Fibroblast of skin of right quadriceps (primary cell): ENCODE measurements around the gene CBFA2T2.
A peak's percentile ranks its signal among the peaks of the same experiment; 100 is the strongest.

ENCODE experiments used
- DNase-seq: peaks from one replicate; pipeline ENCODE4 v3.0.0-alpha.2; 2013

The CBFA2T2 gene

DNA sequence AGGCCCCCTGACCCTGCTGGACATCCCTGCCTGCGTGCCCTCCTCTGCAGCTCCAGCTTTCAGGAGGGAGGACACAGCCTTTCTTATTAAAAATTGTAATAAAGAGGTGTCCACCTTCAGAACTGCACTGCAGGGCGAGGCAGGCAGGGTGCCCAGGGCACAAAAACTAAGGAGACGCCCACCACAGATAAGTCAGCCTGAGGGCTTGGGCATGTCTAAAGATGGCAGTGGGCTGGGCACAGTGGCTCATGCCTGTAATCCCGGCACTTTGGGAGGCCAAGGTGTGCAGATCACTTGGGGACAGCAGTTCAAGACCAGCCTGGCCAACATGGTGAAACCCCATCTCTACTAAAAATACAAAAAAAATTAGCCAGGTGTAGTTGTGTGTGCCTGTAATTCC, 165.3 kb downstream of the CBFA2T2 start:
- no peak for DNase-seq

GRCh38 chr20:33656010-33656782, 166.3 kb downstream of the CBFA2T2 start:
- DNase-seq: no peak

- no peak for DNase-seq
Observed at GRCh38 chr20:33656783-33657703, 167.1 kb downstream of the CBFA2T2 start.

- no peak for DNase-seq
Observed at GRCh38 chr20:33657704-33658095, 167.8 kb downstream of the CBFA2T2 start.

DNA sequence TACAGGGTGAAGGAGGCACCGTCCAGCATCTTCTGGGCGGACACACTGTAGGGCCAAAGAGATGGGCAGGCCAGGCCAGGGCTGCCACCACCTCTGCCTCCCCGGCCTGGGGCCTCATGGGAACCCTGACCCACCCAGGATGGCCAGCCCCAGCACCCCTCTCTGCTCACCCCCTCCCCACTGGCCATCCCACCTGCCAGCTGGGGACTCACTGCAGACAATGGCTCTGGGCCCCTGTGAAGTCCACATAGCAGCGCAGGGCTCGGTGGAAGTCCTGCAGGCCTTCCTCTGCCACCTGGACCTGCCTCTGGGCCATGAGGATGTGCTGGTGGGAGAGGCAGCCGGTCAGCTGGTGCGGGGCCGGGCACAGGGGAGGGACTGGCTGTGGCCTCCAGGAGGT, 168.6 kb downstream of the CBFA2T2 start:
- DNase-seq: no peak

DNA sequence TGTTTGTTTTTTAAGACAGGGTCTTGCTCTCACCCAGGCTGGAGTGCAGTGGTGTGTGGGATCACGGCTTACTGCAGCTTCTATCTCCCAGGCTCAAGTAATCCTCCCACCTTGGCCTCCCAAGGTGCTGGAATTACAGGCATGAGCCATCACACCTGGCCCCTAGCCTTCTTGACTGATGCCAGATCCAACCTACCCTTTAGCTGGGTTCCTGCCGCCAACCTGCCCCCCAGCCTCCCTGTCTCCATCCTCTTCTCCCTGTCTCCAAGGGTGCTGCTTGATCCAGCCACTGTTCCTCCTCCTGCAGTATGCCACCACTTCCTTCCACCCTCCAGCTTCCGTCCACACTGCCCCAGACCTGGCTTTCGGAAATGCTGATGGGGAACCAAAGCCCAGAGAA, 169.0 kb downstream of the CBFA2T2 start:
- DNase-seq: no peak

DNA sequence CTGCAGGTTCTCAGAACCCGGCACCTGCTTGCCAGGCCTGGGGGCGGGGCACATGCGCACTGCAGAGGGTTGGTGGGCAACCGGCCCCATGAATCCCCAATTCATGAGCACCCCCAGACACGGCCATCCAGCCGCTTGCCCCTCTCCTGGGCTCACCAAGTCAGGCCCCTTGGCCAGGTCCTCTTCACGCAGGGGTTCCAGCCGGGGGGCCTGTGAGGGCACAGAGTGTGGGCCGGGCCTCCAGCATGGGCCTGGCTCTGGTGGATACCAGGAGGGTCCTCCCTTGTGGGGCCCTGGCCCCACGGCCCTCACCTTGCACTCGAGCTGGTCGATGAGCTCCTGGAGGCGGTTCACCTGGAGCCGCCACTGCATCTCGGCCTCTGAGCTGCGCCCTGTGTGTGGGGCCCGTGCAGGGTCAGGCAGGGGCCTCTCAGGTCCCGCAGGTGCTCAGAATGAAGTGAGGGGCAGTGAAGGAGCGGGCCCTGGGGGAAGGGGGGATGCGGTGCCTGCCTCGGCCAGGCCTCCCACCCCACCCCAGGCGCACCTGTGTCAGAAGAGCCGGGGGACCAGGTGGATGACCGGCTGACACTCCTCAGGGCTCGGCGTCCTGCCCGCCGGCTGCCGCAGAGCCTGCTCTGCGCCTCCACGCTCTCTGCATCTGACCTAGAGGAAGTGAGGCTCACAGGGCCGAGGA, 169.6 kb downstream of the CBFA2T2 start:
- no peak for DNase-seq

DNA sequence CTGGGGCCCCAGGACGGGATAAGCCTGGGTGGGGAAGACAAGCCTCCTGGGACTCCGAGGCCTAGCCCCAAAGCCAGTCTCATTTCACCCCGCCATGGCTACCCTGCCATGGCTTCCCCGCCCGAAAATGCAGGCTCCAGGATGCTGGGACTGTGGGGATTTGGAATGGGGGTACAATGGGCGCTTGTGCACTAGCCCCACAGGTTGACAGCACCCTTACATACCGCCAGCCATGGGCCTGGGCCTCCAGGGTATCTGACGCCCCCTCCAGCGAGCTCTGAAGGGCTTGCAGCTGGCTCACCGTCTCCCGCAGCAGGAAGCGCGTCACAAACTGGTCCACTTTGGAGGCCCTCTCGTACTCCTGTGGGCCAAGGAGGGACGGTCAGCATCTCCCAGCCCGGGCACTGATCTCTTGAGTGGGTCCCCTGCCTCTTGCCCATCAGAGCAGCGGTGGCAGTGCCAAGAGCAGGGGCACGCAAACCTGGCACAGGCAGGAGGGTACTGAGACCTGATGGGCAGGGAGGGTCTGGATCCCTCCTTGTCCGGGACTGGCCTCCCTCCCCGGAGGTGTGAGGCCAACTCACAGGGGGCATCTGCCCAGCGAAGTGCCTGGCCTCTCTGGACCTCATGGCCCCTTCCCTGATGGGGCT, 170.3 kb downstream of the CBFA2T2 start:
- no peak for DNase-seq

DNA sequence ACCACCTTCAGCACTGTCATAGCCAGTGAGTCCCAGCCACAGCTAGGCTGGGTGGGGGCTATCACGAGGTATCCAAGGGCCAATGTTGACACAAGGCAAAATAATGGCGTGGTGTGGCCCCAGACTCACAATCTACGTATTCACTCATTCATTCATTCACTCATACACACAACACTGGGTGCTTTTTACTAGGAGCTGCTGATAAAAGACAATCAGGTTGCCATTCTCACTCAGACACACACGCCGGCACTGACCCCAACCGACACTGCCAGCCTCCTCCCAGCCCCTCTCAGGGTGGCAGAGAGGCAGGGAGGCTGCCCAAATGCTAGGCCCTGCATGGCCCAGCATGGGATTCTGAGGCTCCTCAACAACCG, 170.8 kb downstream of the CBFA2T2 start:
- no peak for DNase-seq

DNA sequence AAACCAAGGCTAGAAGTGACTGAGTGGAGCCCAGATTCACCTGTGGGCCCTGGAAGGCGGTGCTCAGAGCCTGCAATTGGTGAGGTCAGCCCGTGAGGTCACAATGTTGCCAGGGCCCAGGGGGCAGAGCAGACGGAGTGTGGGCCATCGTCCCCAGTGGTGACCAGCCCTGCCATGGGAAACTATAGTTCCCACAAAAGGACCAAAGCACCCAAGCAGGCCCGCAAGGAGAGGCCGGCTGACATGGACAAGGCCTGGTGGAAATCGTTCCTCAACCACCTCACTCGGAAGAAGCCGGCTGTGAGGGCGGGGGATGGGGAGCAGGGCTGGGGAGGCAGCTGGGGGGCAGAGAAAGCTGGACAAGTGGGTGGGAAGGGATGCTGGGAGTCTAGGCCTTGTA, 172.3 kb downstream of the CBFA2T2 start, which contains the start of gene C20orf144:
TSS of gene C20orf144 (plus strand) at position 156 of the 400 bp plus-strand sequence. CDS start at position 175, 19 bp downstream.
- no peak for DNase-seq

GRCh38 chr20:33663161-33664084, 173.5 kb downstream of the CBFA2T2 start:
- peak; percentile 73 for DNase-seq

GRCh38 chr20:33664085-33664761, 174.3 kb downstream of the CBFA2T2 start:
- DNase-seq: no peak

DNA sequence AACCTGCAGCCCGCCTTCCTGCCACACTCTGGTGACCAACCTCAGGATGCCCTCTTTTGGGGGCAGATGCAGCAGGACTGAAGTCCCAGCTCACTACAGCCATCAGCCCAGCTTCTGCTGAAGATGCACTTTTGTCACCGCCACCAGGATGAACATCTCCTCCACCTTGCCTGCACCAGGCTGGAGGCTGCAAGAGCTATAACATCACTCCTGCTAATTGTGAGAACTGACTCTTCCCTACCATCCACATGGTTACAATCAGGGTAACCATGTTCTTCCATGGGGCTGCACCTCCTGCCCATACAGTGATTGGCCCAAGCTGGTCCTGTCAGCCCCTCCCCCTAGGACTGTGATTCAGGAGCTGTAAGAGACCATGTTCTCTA, 174.9 kb downstream of the CBFA2T2 start:
- no peak for DNase-seq

- DNase-seq: peak; percentile 95
Observed at GRCh38 chr20:33666293-33667244, 176.7 kb downstream of the CBFA2T2 start, which contains the start of gene ACTL10. TSS of gene ACTL10 (plus strand) at chr20:33666943. CDS start at chr20:33667498, 555 bp downstream.

DNA sequence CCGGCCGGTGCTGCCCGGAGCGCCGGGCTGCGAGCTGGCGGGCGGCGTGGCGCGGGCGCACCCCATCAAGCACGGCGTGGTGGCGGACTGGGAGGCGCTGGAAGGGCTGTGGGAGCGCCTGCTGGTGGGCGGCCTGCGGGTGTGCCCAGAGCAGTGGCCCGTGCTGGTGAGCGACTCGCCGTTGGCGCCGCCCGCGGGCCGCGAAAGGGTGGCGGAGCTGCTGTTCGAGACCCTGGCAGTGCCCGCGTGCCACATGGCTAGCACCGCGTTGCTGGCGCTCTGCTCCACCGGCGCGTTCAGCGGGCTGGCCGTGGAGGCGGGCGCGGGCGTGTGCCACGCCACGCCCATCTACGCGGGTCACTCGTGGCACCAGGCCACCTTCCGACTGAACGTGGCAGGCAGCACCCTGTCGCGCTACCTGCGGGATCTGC, 177.4 kb downstream of the CBFA2T2 start:
- no peak for DNase-seq

DNA sequence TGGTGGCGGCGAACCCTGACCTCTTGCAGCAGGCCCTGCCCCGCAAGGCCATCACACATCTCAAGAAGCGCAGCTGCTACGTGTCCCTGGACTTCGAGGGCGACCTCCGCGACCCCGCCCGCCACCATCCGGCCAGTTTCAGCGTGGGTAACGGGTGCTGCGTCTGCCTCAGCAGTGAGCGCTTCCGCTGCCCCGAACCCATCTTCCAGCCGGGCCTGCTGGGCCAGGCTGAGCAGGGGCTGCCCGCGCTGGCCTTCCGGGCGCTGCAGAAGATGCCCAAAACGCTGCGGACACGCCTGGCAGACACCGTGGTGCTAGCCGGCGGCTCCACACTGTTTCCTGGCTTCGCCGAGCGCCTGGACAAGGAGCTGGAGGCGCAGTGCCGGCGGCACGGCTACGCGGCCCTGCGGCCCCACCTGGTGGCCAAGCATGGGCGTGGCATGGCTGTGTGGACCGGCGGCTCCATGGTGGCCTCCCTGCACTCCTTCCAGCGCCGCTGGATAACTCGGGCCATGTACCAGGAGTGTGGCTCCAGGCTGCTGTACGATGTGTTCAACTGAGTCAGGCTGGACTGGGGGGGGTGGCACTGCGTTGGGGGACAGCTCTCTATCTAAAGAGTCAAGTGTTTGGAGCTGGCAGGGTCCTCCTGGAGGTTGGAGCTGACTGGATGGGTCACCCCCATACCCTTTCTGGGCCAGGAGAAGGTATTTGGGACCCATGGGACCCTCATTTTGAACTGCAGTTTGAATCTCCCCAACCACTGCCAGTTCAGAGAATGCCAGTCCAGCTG, 178.0 kb downstream of the CBFA2T2 start:
- peak; percentile 68 for DNase-seq

DNA sequence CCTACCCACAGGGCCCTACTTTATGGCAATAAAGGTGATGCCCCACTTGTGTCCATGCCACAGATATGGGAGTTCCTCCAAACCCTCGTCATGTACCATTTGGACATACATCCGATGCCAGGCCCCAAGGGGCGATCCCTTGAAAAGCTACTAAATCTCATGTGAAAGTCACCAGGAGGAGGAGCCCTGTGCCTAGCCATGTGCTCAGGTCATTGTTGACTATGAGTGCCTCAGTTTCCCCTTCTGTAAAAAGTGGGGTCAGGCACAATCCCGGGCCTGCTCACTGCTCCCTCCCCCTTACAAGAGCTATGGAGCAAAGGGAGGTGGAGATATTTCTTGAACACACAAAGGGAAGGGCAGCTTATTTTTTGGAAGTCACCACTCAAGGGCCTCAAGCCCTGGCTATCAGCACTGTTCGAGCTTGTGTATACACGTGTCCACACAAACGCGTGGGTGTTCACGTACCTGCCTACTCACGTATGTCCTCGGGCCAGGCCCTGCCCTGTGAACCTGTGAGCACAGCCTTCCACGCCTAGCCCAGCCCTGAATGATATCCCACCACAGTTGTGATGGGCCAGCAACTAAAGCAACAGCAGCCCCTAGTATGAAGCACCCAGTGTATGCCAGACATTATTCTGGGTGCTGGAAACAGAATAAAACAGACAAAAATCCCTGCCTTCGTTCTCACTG, 178.7 kb downstream of the CBFA2T2 start:
- no peak for DNase-seq

- no peak for DNase-seq
Observed at GRCh38 chr20:33669224-33669623, 179.3 kb downstream of the CBFA2T2 start.
